Uterus (tissue), 4 donors: ENCODE data around the gene PCDH9. TPM values are rescaled to one million over a fixed set of nuclear protein-coding genes. Genes with fewer than 3 reads are reported as not detected.

Experiments
- DNase-seq, 2 donors: peaks; one replicate each; pipeline ENCODE4 v3.0.0-alpha.2; 2019 to 2020
- H3K27ac ChIP-seq, 2 donors: fragments of 200-600 bp; sonication (generic); 1 replicate in 1 of 2; 2 replicates in 1 of 2; pipeline ENCODE4 v1.5.1; 2016 to 2018
- H3K27me3 ChIP-seq, 2 donors: fragments of 200-600 bp; sonication (generic); one replicate each; pipeline ENCODE4 v1.5.1; 2018 to 2019; ENCODE audit warnings: control low read depth in 1 of 2
- H3K36me3 ChIP-seq, 2 donors: fragments of 200-600 bp; sonication (generic); one replicate each; pipeline ENCODE4 v1.5.1; 2019; ENCODE audit warnings: control low read depth in 1 of 2
- H3K4me1 ChIP-seq, 2 donors: fragments of 200-600 bp; sonication (generic); one replicate each; pipeline ENCODE4 v1.5.1; 2018 to 2019; ENCODE audit warnings: control low read depth in 1 of 2
- H3K4me3 ChIP-seq, 2 donors: fragments of 200-600 bp; sonication (generic); 1 replicate in 1 of 2; 2 replicates in 1 of 2; pipeline ENCODE4 v1.5.1; 2018 to 2019; ENCODE audit warnings: mild to moderate bottlenecking in 1 of 2
- H3K9me3 ChIP-seq, 2 donors: fragments of 200-600 bp; sonication (generic); one replicate each; pipeline ENCODE4 v1.5.1; 2019; ENCODE audit warnings: control low read depth in 1 of 2
- CTCF ChIP-seq, 4 experiments: fragments of 200-600 bp in 2 of 4; fragments of 450-650 bp in 2 of 4; sonication (generic) in 2 of 4; IDR thresholded peaks; one replicate each; pipeline ENCODE4 v1.5.1; 2016 to 2019; ENCODE audit warnings: antibody characterized with exemption in 4 of 4, mild to moderate bottlenecking in 2 of 4, moderate library complexity in 1 of 4
- POLR2A ChIP-seq, 2 donors: fragments of 450-650 bp; IDR thresholded peaks; one replicate each; pipeline ENCODE4 v1.6.1; 2016; ENCODE audit warnings: antibody characterized with exemption in 2 of 2, mild to moderate bottlenecking in 1 of 2, moderate library complexity in 1 of 2
- intact Hi-C: fragments of 100-400 bp; cut with DNase I; formaldehyde crosslinking; loops from one replicate; pipeline ENCODE4 v1.15.1; 2023; ENCODE audit warnings: low total_unique reads
- total RNA-seq, 4 donors: library from RNA; depleted of rRNA in 3 of 4; stranded (reverse); fragments of >200 nt in 3 of 4; gene quantifications; one replicate each; pipeline versions ENCODE4 v1.1.0 to v1.2.4, GENCODE V29; 2014 to 2023
- donor health status: DM: yes; HTN: yes; CAD: no.

Gene PCDH9
- total RNA-seq, 4 donors from 2014 or later = 0.51 to 45.7 (median 2.1) TPM

- intact Hi-C loops = no loop called here
- no peak for TF ChIP-seq POLR2A (IDR thresholded peaks at IDR 0.05)
- TF ChIP-seq CTCF (IDR thresholded peaks at IDR 0.05) = no peak
- no peaks in the 10 kb centered on the region for H3K4me1 ChIP-seq
- H3K27me3 ChIP-seq = no peaks in the 10 kb centered on the region
- H3K27ac ChIP-seq = no peak overlapping the region
- no peak overlapping the region for H3K4me3 ChIP-seq
- H3K36me3 ChIP-seq = no peaks in the 10 kb centered on the region
- no peak for DNase-seq
- H3K9me3 ChIP-seq = no peaks in the 10 kb centered on the region
Measured at GRCh38 chr13:66691149-66691548, 539.0 kb downstream of the PCDH9 start.

GRCh38 chr13:66689628-66690027 lies 540.5 kb downstream of the PCDH9 start:
- intact Hi-C loops = no loop called here

GRCh38 chr13:66689037-66689619 lies 541.0 kb downstream of the PCDH9 start:
- no peaks in the 10 kb centered on the region for H3K36me3 ChIP-seq
- H3K4me1 ChIP-seq = no peaks in the 10 kb centered on the region
- TF ChIP-seq POLR2A (IDR thresholded peaks at IDR 0.05) = no peak
- no peak for TF ChIP-seq CTCF (IDR thresholded peaks at IDR 0.05)
- H3K27ac ChIP-seq = no peak overlapping the region
- intact Hi-C loops = no loop called here
- no peaks in the 10 kb centered on the region for H3K27me3 ChIP-seq
- no peak overlapping the region for H3K4me3 ChIP-seq
- H3K9me3 ChIP-seq = no peaks in the 10 kb centered on the region
- DNase-seq = no peak

More at GRCh38 chr13:66689628-66690027, 540.5 kb downstream of the PCDH9 start:
- no peak overlapping the region for H3K27ac ChIP-seq
- no peak overlapping the region for H3K4me3 ChIP-seq
- no peaks in the 10 kb centered on the region for H3K27me3 ChIP-seq
- no peaks in the 10 kb centered on the region for H3K9me3 ChIP-seq
- no peaks in the 10 kb centered on the region for H3K36me3 ChIP-seq
- DNase-seq = no peak
- H3K4me1 ChIP-seq = no peaks in the 10 kb centered on the region
- no peak for TF ChIP-seq POLR2A (IDR thresholded peaks at IDR 0.05)
- TF ChIP-seq CTCF (IDR thresholded peaks at IDR 0.05) = no peak

- DNase-seq = no peak
- intact Hi-C loops = no loop called here
- Histone ChIP-seq H3K27ac (no peak overlapping the region), H3K4me3 (no peak overlapping the region), H3K36me3 (no peaks in the 10 kb centered on the region), H3K4me1 (no peaks in the 10 kb centered on the region), H3K9me3 (no peaks in the 10 kb centered on the region), H3K27me3 (no peaks in the 10 kb centered on the region)
- no peak for TF ChIP-seq CTCF (IDR thresholded peaks at IDR 0.05)
- TF ChIP-seq POLR2A (IDR thresholded peaks at IDR 0.05) = no peak
Measured at GRCh38 chr13:66681403-66681802, 548.7 kb downstream of the PCDH9 start.

- Histone ChIP-seq H3K4me3 (no peak overlapping the region), H3K27ac (no peak overlapping the region), H3K9me3 (no peaks in the 10 kb centered on the region), H3K4me1 (no peaks in the 10 kb centered on the region), H3K36me3 (no peaks in the 10 kb centered on the region), H3K27me3 (no peaks in the 10 kb centered on the region)
- intact Hi-C loops = no loop called here
- TF ChIP-seq CTCF (IDR thresholded peaks at IDR 0.05) (no peak), POLR2A (IDR thresholded peaks at IDR 0.05) (no peak)
- no peak for DNase-seq
Measured at GRCh38 chr13:66680031-66680430, 550.1 kb downstream of the PCDH9 start.
